Hepatocyte (in vitro differentiated cells): Measurements from ENCODE around the gene GID8.

Experiments
- EZH2 ChIP-seq: fragments of 200-600 bp; sonication (generic); IDR thresholded peaks from 2 replicates; pipeline ENCODE4 v1.6.1; 2016; ENCODE audit warnings: antibody characterized with exemption, mild to moderate bottlenecking, borderline replicate concordance
- EZH2phosphoT487 ChIP-seq: fragments of 200-600 bp; sonication (generic); IDR thresholded peaks from one replicate; pipeline ENCODE4 v1.6.1; 2018; ENCODE audit warnings: antibody characterized with exemption, mild to moderate bottlenecking, low read depth, moderate library complexity; ENCODE audit not compliant: unreplicated experiment, severe bottlenecking
- TF ChIP-seq, protein P1 (sequence below): fragments of 200-600 bp; sonication (generic); IDR thresholded peaks from 2 replicates; pipeline ENCODE4 v1.5.1; 2016; ENCODE audit warnings: antibody characterized with exemption, mild to moderate bottlenecking; ENCODE audit not compliant: poor library complexity

DNA sequence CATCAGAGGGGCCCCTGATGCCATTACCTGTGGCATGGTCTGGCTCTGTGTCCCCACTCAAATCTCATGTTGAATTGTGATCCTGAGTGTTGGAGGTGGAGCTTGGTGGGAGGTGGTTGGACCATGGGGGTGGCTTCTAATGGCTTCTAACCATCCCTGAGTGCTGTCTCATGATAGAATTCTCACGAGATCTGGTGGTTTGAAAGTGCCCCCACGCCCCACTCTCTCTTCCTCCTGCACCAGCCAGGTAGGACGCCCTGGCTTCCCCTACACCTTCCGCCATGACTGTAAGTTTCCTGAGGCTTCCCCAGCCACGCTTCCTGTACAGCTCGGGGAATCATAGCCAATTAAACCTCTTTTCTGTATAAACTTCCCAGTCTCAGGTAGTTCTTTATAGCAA is 53.9 kb downstream of the GID8 start:
- TF ChIP-seq, protein P1, sequence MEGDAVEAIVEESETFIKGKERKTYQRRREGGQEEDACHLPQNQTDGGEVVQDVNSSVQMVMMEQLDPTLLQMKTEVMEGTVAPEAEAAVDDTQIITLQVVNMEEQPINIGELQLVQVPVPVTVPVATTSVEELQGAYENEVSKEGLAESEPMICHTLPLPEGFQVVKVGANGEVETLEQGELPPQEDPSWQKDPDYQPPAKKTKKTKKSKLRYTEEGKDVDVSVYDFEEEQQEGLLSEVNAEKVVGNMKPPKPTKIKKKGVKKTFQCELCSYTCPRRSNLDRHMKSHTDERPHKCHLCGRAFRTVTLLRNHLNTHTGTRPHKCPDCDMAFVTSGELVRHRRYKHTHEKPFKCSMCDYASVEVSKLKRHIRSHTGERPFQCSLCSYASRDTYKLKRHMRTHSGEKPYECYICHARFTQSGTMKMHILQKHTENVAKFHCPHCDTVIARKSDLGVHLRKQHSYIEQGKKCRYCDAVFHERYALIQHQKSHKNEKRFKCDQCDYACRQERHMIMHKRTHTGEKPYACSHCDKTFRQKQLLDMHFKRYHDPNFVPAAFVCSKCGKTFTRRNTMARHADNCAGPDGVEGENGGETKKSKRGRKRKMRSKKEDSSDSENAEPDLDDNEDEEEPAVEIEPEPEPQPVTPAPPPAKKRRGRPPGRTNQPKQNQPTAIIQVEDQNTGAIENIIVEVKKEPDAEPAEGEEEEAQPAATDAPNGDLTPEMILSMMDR: no peak
- TF ChIP-seq EZH2: no peak
- TF ChIP-seq EZH2phosphoT487: no peak
